HuH-7 (cell line): ENCODE measurements around the gene EXPH5.

ENCODE experiments used
- DNase-seq: peaks from one replicate; pipeline ENCODE4 v3.0.0; 2011; ENCODE audit warnings: low spot score

EXPH5 gene

GRCh38 chr11:108559904-108560303, 33.7 kb downstream of the EXPH5 start:
- DNase-seq, result no peak

GRCh38 chr11:108559340-108559739, 34.2 kb downstream of the EXPH5 start:
- DNase-seq, result no peak

GRCh38 chr11:108558222-108558621, 35.3 kb downstream of the EXPH5 start:
- DNase-seq, result no peak

- no peak for DNase-seq
Observed at GRCh38 chr11:108556019-108556418, 37.5 kb downstream of the EXPH5 start.

GRCh38 chr11:108551651-108552462, 41.7 kb downstream of the EXPH5 start:
- no peak for DNase-seq

GRCh38 chr11:108549319-108549885, 44.2 kb downstream of the EXPH5 start:
- no peak for DNase-seq

GRCh38 chr11:108545909-108546501, 47.6 kb downstream of the EXPH5 start:
- no peak for DNase-seq

- DNase-seq, result no peak
Observed at GRCh38 chr11:108543316-108543964, 50.1 kb downstream of the EXPH5 start.

GRCh38 chr11:108541531-108541930, 52.0 kb downstream of the EXPH5 start:
- no peak for DNase-seq

GRCh38 chr11:108538502-108538901, 55.1 kb downstream of the EXPH5 start:
- DNase-seq, result no peak

GRCh38 chr11:108538022-108538424, 55.5 kb downstream of the EXPH5 start:
- no peak for DNase-seq

GRCh38 chr11:108536783-108537182, 56.8 kb downstream of the EXPH5 start:
- DNase-seq, result no peak

GRCh38 chr11:108535384-108535955, 58.1 kb downstream of the EXPH5 start:
- no peak for DNase-seq

- DNase-seq, result no peak
Observed at GRCh38 chr11:108534274-108534882, 59.2 kb downstream of the EXPH5 start.

GRCh38 chr11:108530426-108530825, 63.1 kb downstream of the EXPH5 start:
- no peak for DNase-seq

- DNase-seq, result no peak
Observed at GRCh38 chr11:108527382-108527781, 66.2 kb downstream of the EXPH5 start.

GRCh38 chr11:108525161-108525560, 68.4 kb downstream of the EXPH5 start:
- no peak for DNase-seq

- DNase-seq, result no peak
Observed at GRCh38 chr11:108524422-108524821, 69.1 kb downstream of the EXPH5 start.

GRCh38 chr11:108522318-108522717, 71.2 kb downstream of the EXPH5 start:
- DNase-seq, result no peak

GRCh38 chr11:108518581-108518980, 75.0 kb downstream of the EXPH5 start:
- DNase-seq, result no peak

- DNase-seq, result no peak
Observed at GRCh38 chr11:108516125-108516524, 77.4 kb downstream of the EXPH5 start.

GRCh38 chr11:108512708-108513107, 80.9 kb downstream of the EXPH5 start:
- DNase-seq, result no peak
